A549 treated with dexamethasone at 1 μM for 4 hours (cell line): ENCODE data around the gene RAB1B. TPM values are rescaled to one million over a fixed set of nuclear protein-coding genes. Genes with fewer than 3 reads are reported as not detected.

Source experiments
- total RNA-seq: library from RNA; stranded (reverse); fragments of 200-300 nt; extraction: Qiagen RNA extraction; gene quantifications from 5 replicates; pipeline ENCODE4 v1.2.3, GENCODE V29; 2022

RAB1B gene
- 120 to 159 TPM (median 153 TPM) in 5 replicates for total RNA-seq

GRCh38 chr11:66268244-66268951 lies at the start of gene RAB1B:
Gene RAB1B, plus strand, starts transcription at chr11:66268639. Its CDS starts 41 bp downstream, at chr11:66268680.

DNA sequence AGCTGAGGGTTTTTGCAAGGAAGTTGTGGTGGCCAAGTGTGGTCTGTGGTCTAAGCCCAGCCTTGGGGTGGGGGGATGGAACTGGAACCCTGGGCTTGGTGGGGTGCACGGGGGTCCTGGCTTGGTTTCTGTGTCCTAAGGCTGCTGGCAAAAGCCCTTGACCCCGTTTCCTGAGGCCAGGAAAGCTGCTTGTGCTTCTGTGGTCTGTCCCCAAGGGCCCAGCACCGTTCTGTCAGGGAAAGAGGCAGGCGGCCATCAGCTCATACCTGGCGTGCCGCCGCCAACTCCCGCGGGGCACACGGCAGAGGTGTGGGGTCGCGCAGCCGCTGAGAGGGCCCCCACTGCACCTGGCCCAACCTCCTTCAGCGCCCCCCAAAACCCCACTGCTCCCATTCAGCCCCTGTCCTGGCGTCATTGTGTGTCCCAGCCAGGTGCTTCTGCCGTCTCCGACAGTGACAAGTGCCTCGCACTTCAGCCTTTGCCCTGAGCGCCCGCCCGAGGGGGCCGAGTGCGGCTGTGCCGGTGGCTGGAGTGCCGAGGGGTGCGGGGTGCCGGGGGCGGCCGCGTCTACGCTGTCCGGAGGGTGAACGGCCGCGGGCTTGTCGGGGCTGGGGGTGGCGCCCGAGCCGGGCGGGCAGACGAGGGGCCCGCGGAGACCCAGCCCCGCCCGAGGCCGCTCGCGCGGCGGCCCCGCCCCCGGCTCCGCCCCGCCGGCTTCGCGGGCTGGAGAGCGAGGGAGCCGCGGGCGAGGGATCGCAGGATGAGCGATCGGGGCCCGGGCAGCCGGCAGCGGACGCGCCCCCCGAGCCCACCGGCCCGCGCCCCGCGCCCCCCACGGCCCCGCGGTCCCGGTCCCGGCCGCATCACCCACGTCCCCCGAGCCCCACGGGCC lies 9.3 kb downstream of the RAB1B start, which contains the start of gene CNIH2:
Gene CNIH2 (plus strand): TSS at position 705 of the 892 bp plus-strand sequence. CDS start 282 bp downstream, outside the sequence.

GRCh38 chr11:66288671-66289547 lies 20.5 kb downstream of the RAB1B start, which contains the start of gene YIF1A:
Gene YIF1A, minus strand, starts transcription at chr11:66289143. Its CDS starts 158 bp downstream, at chr11:66288985.

DNA sequence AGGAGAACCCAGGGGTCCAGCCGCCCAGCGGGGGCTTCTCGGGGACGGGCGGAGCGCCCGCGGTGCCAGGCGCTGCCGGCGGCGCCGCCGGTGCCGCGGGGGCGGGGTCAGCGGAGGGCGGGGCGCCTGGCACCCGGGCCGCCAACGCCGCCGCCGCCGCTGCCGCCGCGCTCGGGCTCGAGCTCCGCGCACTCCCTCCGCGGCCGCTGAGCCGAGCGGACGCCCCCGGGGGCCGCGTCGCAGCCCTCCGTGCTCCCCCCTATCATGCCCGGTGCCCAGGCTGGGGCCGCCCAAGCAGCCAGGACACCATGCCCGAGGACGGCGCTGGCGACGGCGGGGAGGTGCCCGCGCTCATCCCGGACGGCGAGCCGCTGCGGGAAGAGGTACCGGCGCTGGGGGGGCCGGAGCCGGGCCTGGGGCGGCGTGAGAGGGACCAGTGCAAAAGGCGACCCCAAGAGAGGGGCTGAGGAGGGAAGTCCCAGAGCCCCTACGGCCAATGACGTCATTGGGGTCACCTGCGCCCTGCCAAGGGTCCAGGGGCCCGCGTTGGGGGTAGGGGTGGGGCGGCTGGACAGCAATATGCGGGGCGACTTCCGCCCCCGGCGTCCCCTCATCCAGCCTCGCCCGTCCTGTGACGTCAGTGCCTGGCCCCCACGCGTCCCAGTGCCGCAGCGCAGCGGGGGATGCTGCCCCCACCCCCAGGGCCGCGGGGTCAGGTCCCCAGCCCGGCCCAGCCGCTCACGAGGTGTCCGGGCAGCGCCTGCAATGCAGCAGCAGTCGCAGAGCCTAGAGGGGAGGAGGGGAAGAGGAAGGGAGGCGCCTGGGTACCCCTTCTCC lies 23.5 kb downstream of the RAB1B start, which contains the start of gene TMEM151A:
Gene TMEM151A (plus strand): TSS at position 189 of the 837 bp plus-strand sequence. CDS start 120 bp downstream, at position 309.

DNA sequence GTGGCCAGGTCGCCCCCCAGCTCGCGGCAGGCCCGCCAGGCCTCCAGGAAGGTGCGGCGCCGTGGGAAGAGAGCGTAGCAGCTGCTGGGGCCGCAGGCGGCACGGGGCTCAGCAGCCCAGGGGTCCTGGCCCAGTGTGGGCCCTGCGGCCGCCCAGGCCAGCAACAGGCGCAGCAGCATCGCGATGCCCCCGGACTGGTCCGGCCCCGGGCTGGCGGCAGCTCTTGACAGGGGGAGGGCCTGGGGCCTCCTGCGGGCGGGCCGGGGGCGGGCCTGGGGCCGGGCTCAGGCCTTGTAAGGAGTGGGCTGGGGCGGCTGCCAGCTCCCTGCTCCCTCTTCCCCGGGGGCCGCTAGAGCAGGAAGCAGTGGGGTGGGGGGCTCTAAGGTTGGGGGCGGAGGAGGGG lies 48.4 kb downstream of the RAB1B start, which contains the start of gene CD248:
Gene CD248 (minus strand): TSS at position 196 of the 403 bp plus-strand sequence. CDS start 17 bp downstream, at position 179.

Other genes with a start within 250 kb of the RAB1B start
- gene CATSPER1, start 242.2 kb upstream of the RAB1B start, total RNA-seq = 0.61 to 0.99 TPM (median 0.95 TPM) in 5 replicates
- not detected in 5 replicates for gene GAL3ST3, start 219.5 kb upstream of the RAB1B start, total RNA-seq
- 175 to 193 TPM (median 190 TPM) in 5 replicates for gene SF3B2, start 216.3 kb upstream of the RAB1B start, total RNA-seq
- gene PACS1, start 198.4 kb upstream of the RAB1B start, total RNA-seq = 61.9 to 105 TPM (median 92.3 TPM) in 5 replicates
- gene KLC2, start 10.9 kb upstream of the RAB1B start, total RNA-seq = 31.6 to 50.9 TPM (median 48.2 TPM) in 5 replicates
- gene CNIH2, start 9.5 kb downstream of the RAB1B start, total RNA-seq = 1.3 to 2.9 TPM (median 2.5 TPM) in 5 replicates
- 90.1 to 113 TPM (median 106 TPM) in 5 replicates for gene YIF1A, start 20.5 kb downstream of the RAB1B start, total RNA-seq
- 2.0 to 3.8 TPM (median 3.5 TPM) in 5 replicates for gene TMEM151A, start 23.3 kb downstream of the RAB1B start, total RNA-seq
- not detected in 5 replicates for gene CD248, start 48.4 kb downstream of the RAB1B start, total RNA-seq
- 20.7 to 33.8 TPM (median 31.2 TPM) in 5 replicates for gene RIN1, start 67.8 kb downstream of the RAB1B start, total RNA-seq
- gene BRMS1, start 76.5 kb downstream of the RAB1B start, total RNA-seq = 76.8 to 96.5 TPM (median 84.8 TPM) in 5 replicates
- gene B4GAT1, start 79.0 kb downstream of the RAB1B start, total RNA-seq = 13.4 to 15.6 TPM (median 14.6 TPM) in 5 replicates
- gene SLC29A2, start 103.1 kb downstream of the RAB1B start, total RNA-seq = 6.1 to 9.8 TPM (median 9.1 TPM) in 5 replicates
- gene NPAS4, start 152.4 kb downstream of the RAB1B start, total RNA-seq = 0.03 TPM in 1 of 5 replicates, not detected in the others
- gene MRPL11, start 170.2 kb downstream of the RAB1B start, total RNA-seq = 96.3 to 115 TPM (median 107 TPM) in 5 replicates
- 3.4 to 5.2 TPM (median 4.5 TPM) in 5 replicates for gene PELI3, start 198.3 kb downstream of the RAB1B start, total RNA-seq
- 48.9 to 58.4 TPM (median 56.0 TPM) in 5 replicates for gene DPP3, start 211.8 kb downstream of the RAB1B start, total RNA-seq
- gene BBS1, start 242.0 kb downstream of the RAB1B start, total RNA-seq = 6.1 to 10.0 TPM (median 9.4 TPM) in 5 replicates